Measurements from ENCODE around the gene OR4E2. TPM values are rescaled to one million over a fixed set of nuclear protein-coding genes. Genes with fewer than 3 reads are reported as not detected.
A peak's percentile ranks its signal among the peaks of the same experiment; 100 is the strongest.

Gene OR4E2
- total and polyA plus RNA-seq, 2 experiments from 2014 or later, result not detected

DNA sequence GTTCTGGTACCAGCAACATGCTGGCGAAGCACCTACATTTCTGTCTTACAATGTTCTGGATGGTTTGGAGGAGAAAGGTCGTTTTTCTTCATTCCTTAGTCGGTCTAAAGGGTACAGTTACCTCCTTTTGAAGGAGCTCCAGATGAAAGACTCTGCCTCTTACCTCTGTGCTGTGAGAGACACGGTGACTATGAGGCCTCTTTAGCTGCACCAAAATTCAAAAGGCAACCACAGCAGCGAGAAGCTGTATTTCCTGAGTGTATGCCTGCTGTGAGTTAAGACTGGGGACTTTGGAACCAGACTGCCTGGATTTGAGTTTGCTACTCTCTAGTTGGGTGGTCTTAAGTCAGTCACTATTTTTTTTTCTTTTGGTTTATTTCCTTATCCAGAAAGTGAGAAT lies 10.2 kb upstream of the OR4E2 start:
- Histone ChIP-seq H2AFZ (peak overlapping the region; percentile 70), H3K4me1 (ENCODE audit: insufficient read depth) (peaks cover 12% of the 10 kb centered on the region), H3K4me2 (0 out of 2 replicates have a peak overlapping the region, but pooled peaks have one; percentile 25), H3K4me3 (no peak overlapping the region), H4K20me1 (replicated peaks; ENCODE audit: insufficient read depth) (no peaks in the 10 kb centered on the region), H3F3A (replicated peaks; ENCODE audit: low read depth) (no peaks in the 10 kb centered on the region), H3K36me3 (ENCODE audit: insufficient read depth) (no peaks in the 10 kb centered on the region), H3K27me3 (ENCODE audit: insufficient read depth) (no peaks in the 10 kb centered on the region), H3K27ac (ENCODE audit: low read depth) (no peak overlapping the region), H3K9me2 (ENCODE audit: insufficient read depth) (no peaks in the 10 kb centered on the region), H3K79me2 (replicated peaks; ENCODE audit: insufficient read depth) (no peaks in the 10 kb centered on the region)
- Mint-ChIP-seq H3K36me3 (ENCODE audit: low read depth) (no peaks in the 10 kb centered on the region), H3K4me3 (no peak overlapping the region), H3K27me3 (ENCODE audit: insufficient read depth, low read depth, poor library complexity) (no peaks in the 10 kb centered on the region), H3K4me1 (peaks cover 17% of the 10 kb centered on the region), H3K9me3 (no peaks in the 10 kb centered on the region), H3K27ac (no peak overlapping the region)
- TF ChIP-seq ZNF331 (CRISPR knock-in tag; IDR thresholded peaks at IDR 0.05; ENCODE audit: low read depth), result no peak
- TF ChIP-seq, protein P1, sequence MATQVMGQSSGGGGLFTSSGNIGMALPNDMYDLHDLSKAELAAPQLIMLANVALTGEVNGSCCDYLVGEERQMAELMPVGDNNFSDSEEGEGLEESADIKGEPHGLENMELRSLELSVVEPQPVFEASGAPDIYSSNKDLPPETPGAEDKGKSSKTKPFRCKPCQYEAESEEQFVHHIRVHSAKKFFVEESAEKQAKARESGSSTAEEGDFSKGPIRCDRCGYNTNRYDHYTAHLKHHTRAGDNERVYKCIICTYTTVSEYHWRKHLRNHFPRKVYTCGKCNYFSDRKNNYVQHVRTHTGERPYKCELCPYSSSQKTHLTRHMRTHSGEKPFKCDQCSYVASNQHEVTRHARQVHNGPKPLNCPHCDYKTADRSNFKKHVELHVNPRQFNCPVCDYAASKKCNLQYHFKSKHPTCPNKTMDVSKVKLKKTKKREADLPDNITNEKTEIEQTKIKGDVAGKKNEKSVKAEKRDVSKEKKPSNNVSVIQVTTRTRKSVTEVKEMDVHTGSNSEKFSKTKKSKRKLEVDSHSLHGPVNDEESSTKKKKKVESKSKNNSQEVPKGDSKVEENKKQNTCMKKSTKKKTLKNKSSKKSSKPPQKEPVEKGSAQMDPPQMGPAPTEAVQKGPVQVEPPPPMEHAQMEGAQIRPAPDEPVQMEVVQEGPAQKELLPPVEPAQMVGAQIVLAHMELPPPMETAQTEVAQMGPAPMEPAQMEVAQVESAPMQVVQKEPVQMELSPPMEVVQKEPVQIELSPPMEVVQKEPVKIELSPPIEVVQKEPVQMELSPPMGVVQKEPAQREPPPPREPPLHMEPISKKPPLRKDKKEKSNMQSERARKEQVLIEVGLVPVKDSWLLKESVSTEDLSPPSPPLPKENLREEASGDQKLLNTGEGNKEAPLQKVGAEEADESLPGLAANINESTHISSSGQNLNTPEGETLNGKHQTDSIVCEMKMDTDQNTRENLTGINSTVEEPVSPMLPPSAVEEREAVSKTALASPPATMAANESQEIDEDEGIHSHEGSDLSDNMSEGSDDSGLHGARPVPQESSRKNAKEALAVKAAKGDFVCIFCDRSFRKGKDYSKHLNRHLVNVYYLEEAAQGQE (IDR thresholded peaks at IDR 0.05; ENCODE audit: unreplicated experiment), result no peak
- TF ChIP-seq EZH2 (IDR thresholded peaks at IDR 0.05; ENCODE audit: low read depth, unreplicated experiment), result no peak
- no peak for TF ChIP-seq CREB1 (CRISPR knock-in tag; IDR thresholded peaks at IDR 0.05; ENCODE audit: low read depth)
- TF ChIP-seq NANOG (IDR thresholded peaks at IDR 0.05; ENCODE audit: borderline replicate concordance), result no peak
- TF ChIP-seq, protein P2, sequence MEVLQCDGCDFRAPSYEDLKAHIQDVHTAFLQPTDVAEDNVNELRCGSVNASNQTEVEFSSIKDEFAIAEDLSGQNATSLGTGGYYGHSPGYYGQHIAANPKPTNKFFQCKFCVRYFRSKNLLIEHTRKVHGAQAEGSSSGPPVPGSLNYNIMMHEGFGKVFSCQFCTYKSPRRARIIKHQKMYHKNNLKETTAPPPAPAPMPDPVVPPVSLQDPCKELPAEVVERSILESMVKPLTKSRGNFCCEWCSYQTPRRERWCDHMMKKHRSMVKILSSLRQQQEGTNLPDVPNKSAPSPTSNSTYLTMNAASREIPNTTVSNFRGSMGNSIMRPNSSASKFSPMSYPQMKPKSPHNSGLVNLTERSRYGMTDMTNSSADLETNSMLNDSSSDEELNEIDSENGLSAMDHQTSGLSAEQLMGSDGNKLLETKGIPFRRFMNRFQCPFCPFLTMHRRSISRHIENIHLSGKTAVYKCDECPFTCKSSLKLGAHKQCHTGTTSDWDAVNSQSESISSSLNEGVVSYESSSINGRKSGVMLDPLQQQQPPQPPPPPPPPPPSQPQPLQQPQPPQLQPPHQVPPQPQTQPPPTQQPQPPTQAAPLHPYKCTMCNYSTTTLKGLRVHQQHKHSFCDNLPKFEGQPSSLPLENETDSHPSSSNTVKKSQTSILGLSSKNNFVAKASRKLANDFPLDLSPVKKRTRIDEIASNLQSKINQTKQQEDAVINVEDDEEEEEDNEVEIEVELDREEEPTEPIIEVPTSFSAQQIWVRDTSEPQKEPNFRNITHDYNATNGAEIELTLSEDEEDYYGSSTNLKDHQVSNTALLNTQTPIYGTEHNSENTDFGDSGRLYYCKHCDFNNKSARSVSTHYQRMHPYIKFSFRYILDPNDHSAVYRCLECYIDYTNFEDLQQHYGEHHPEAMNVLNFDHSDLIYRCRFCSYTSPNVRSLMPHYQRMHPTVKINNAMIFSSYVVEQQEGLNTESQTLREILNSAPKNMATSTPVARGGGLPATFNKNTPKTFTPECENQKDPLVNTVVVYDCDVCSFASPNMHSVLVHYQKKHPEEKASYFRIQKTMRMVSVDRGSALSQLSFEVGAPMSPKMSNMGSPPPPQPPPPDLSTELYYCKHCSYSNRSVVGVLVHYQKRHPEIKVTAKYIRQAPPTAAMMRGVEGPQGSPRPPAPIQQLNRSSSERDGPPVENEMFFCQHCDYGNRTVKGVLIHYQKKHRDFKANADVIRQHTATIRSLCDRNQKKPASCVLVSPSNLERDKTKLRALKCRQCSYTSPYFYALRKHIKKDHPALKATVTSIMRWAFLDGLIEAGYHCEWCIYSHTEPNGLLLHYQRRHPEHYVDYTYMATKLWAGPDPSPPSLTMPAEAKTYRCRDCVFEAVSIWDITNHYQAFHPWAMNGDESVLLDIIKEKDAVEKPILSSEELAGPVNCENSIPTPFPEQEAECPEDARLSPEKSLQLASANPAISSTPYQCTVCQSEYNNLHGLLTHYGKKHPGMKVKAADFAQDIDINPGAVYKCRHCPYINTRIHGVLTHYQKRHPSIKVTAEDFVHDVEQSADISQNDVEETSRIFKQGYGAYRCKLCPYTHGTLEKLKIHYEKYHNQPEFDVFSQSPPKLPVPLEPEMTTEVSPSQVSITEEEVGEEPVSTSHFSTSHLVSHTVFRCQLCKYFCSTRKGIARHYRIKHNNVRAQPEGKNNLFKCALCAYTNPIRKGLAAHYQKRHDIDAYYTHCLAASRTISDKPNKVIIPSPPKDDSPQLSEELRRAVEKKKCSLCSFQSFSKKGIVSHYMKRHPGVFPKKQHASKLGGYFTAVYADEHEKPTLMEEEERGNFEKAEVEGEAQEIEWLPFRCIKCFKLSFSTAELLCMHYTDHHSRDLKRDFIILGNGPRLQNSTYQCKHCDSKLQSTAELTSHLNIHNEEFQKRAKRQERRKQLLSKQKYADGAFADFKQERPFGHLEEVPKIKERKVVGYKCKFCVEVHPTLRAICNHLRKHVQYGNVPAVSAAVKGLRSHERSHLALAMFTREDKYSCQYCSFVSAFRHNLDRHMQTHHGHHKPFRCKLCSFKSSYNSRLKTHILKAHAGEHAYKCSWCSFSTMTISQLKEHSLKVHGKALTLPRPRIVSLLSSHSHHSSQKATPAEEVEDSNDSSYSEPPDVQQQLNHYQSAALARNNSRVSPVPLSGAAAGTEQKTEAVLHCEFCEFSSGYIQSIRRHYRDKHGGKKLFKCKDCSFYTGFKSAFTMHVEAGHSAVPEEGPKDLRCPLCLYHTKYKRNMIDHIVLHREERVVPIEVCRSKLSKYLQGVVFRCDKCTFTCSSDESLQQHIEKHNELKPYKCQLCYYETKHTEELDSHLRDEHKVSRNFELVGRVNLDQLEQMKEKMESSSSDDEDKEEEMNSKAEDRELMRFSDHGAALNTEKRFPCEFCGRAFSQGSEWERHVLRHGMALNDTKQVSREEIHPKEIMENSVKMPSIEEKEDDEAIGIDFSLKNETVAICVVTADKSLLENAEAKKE (CRISPR knock-in tag; IDR thresholded peaks at IDR 0.05), result no peak
- no peak for TF ChIP-seq STAT1 (IDR thresholded peaks at IDR 0.05; ENCODE audit: unreplicated experiment)
- TF ChIP-seq POLR2AphosphoS5 (IDR thresholded peaks at IDR 0.05; ENCODE audit: low read depth), result no peak
- no peak for TF ChIP-seq ZNF114 (CRISPR knock-in tag; IDR thresholded peaks at IDR 0.05)
- TF ChIP-seq EZH2phosphoT487 (IDR thresholded peaks at IDR 0.05; ENCODE audit: unreplicated experiment), result no peak
- DNase-seq (ENCODE audit: low spot score) (no peak), ATAC-seq (no peak; the same call in 2 of the 3 replicates)

Data from GM23338 (cell line).